Osteocyte (in vitro differentiated cells): ENCODE measurements around the gene DCAF8L2. TPM values are rescaled to one million over a fixed set of nuclear protein-coding genes. Genes with fewer than 3 reads are reported as not detected.

Experiments used
- DNase-seq: peaks from one replicate; pipeline ENCODE4 v3.0.0; 2021; ENCODE audit warnings: mixed read lengths; ENCODE audit not compliant: unreplicated experiment; ENCODE audit errors: extremely low spot score
- H3K27ac Mint-ChIP-seq: one replicate; pipeline ENCODE4 v1.8.0; 2021; ENCODE audit warnings: mild to moderate bottlenecking, mixed read lengths; ENCODE audit not compliant: unreplicated experiment
- H3K27me3 Mint-ChIP-seq: one replicate; pipeline ENCODE4 v1.8.0; 2021; ENCODE audit warnings: mixed read lengths; ENCODE audit not compliant: unreplicated experiment
- H3K36me3 Mint-ChIP-seq: one replicate; pipeline ENCODE4 v1.8.0; 2021; ENCODE audit warnings: mixed read lengths; ENCODE audit not compliant: unreplicated experiment
- H3K4me1 Mint-ChIP-seq: one replicate; pipeline ENCODE4 v1.8.0; 2021; ENCODE audit warnings: mixed read lengths; ENCODE audit not compliant: unreplicated experiment
- H3K4me3 Mint-ChIP-seq: one replicate; pipeline ENCODE4 v1.8.0; 2021; ENCODE audit warnings: mild to moderate bottlenecking, moderate library complexity, mixed read lengths; ENCODE audit not compliant: unreplicated experiment
- H3K9me3 Mint-ChIP-seq: one replicate; pipeline ENCODE4 v1.8.0; 2021; ENCODE audit warnings: mixed read lengths; ENCODE audit not compliant: unreplicated experiment
- total RNA-seq: library from RNA; stranded (reverse); gene quantifications from 2 replicates; pipeline ENCODE4 v1.2.1, GENCODE V29; 2021
- TF ChIP-seq, protein P1 (sequence below): fragments of 200-600 bp; sonication (generic); IDR thresholded peaks from 2 replicates; pipeline ENCODE4 v1.5.0; 2021; ENCODE audit warnings: antibody characterized with exemption, mild to moderate bottlenecking, moderate library complexity

The DCAF8L2 gene
- total RNA-seq, 1 donor from 2014 or later, result not detected

DNA sequence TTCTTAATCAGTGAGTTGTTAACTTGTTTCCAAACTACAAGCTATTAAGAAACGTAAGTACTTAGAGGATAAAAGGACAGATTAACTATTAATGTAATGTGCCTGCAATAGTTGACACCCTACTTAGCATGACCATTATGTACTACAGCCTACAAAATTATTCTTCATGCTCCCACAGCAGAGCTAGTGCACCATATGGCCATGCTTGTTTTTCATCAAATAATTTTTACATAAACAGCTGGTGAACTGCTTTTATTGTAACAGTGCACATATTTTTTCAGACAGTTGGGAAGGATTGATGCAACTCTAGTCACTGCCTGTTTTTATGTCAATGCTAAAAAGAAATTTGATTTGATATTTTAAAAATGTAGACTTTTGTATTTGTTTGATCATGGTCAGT lies 207.4 kb downstream of the DCAF8L2 start:
- no peak overlapping the region for H3K4me3 Mint-ChIP-seq
- DNase-seq, result no peak
- H3K27ac Mint-ChIP-seq, result no peak overlapping the region
- no peaks in the 10 kb centered on the region for H3K36me3 Mint-ChIP-seq
- H3K9me3 Mint-ChIP-seq, result peaks cover 4% of the 10 kb centered on the region
- H3K27me3 Mint-ChIP-seq, result peaks cover 3% of the 10 kb centered on the region
- H3K4me1 Mint-ChIP-seq, result no peaks in the 10 kb centered on the region
- TF ChIP-seq, protein P1, sequence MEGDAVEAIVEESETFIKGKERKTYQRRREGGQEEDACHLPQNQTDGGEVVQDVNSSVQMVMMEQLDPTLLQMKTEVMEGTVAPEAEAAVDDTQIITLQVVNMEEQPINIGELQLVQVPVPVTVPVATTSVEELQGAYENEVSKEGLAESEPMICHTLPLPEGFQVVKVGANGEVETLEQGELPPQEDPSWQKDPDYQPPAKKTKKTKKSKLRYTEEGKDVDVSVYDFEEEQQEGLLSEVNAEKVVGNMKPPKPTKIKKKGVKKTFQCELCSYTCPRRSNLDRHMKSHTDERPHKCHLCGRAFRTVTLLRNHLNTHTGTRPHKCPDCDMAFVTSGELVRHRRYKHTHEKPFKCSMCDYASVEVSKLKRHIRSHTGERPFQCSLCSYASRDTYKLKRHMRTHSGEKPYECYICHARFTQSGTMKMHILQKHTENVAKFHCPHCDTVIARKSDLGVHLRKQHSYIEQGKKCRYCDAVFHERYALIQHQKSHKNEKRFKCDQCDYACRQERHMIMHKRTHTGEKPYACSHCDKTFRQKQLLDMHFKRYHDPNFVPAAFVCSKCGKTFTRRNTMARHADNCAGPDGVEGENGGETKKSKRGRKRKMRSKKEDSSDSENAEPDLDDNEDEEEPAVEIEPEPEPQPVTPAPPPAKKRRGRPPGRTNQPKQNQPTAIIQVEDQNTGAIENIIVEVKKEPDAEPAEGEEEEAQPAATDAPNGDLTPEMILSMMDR, result no peak

Other genes with a start within 250 kb of the DCAF8L2 start
- not detected in 2 replicates for gene PPP4R3C, start 127.0 kb upstream of the DCAF8L2 start, total RNA-seq
- not detected in 2 replicates for gene MAGEB10, start 217.6 kb downstream of the DCAF8L2 start, total RNA-seq